Measurements from ENCODE around the gene HDAC4. TPM values are rescaled to one million over a fixed set of nuclear protein-coding genes. Genes with fewer than 3 reads are reported as not detected.

The HDAC4 gene
- total and polyA plus RNA-seq, 2 of the 8 experiments (the other 6 are each of a cell fraction or from before 2014, with no cell fraction given), result 15.4 to 31.5 TPM

DNA sequence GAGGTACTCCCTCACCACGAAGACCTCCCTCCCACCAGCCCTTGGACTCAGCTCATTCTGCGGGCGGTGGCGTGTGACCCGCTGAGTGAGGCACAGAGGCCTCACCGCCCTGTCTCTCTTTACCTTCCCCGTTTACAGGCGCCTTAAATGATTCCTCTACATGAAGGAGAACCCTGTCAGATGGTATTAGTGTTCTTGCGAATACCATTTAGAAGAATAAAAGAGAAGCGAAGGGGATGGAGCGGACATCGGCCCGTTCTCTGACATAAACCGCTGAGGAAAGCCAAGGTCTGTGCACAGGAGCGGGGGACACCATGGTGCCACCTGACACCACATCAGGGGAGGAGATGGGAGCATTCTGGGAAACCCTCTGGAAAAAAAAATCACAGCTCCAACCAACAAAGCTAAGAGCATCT lies 179.8 kb downstream of the HDAC4 start:
- Histone ChIP-seq H2BK120ac (replicated peaks; ENCODE audit: low read depth, low read length) (no peak overlapping the region), H2BK15ac (ENCODE audit: low read length) (no peak overlapping the region), H3K27me3 (replicated peaks in 1 of 4; ENCODE audit: control insufficient read depth in 3 of 4, extremely low read depth in 1 of 4, insufficient read depth in 3 of 4, low read length in 3 of 4) (no peaks in the 10 kb centered on the region), H2AFZ (ENCODE audit: low read length) (no peak overlapping the region), H3K79me1 (ENCODE audit: low read depth, low read length) (peaks cover 23% of the 10 kb centered on the region), H4K8ac (ENCODE audit: extremely low read depth, insufficient read depth, low read length) (no peak overlapping the region), H2BK5ac (ENCODE audit: low read depth, low read length) (no peak overlapping the region), H3K18ac (ENCODE audit: extremely low read depth, low read length) (no peak overlapping the region), H3K4me2 (ENCODE audit: insufficient read depth in 1 of 2, low read depth in 2 of 2, low read length in 2 of 2) (no peak overlapping the region), H3K36me3 (ENCODE audit: control insufficient read depth in 2 of 4, insufficient read depth in 4 of 4, low read length in 3 of 4) (no peaks in the 10 kb centered on the region), H4K5ac (ENCODE audit: insufficient read length, low read depth, low read length) (no peak overlapping the region), H3K23me2 (ENCODE audit: low read depth, low read length) (no peaks in the 10 kb centered on the region), H4K91ac (replicated peaks; ENCODE audit: insufficient read length, low read length) (no peak overlapping the region), H3K79me2 (ENCODE audit: control insufficient read depth in 1 of 2, insufficient read depth in 2 of 2, low read length in 2 of 2) (peaks cover 0 to 82% of the 10 kb centered on the region in 2 experiments; a peak in 2 of 4 replicates), H3K56ac (replicated peaks; ENCODE audit: insufficient read length, low read depth, low read length) (no peak overlapping the region), H2BK20ac (ENCODE audit: low read length) (no peak overlapping the region), H3K23ac (ENCODE audit: insufficient read length) (no peak overlapping the region), H2AK5ac (ENCODE audit: low read depth, low read length) (no peak overlapping the region), H3K4me3 (ENCODE audit: extremely low read depth in 1 of 4, insufficient read depth in 2 of 4, low read depth in 3 of 4, low read length in 4 of 4) (no peak overlapping the region), H3K4me1 (replicated peaks in 1 of 4; ENCODE audit: control insufficient read depth in 3 of 4, insufficient read depth in 4 of 4, low read length in 3 of 4) (peaks cover 0 to 15% (median 6%) of the 10 kb centered on the region in 4 experiments; a peak in 4 of 7 replicates), H3K27ac (ENCODE audit: low read depth, low read length) (no peak overlapping the region), H2BK12ac (ENCODE audit: low read depth, low read length) (no peak overlapping the region), H3K9me3 (ENCODE audit: insufficient read depth in 2 of 2, low read depth in 1 of 2, low read length in 1 of 2) (no peaks in the 10 kb centered on the region), H3K14ac (ENCODE audit: insufficient read length) (no peak overlapping the region), H3K4ac (replicated peaks; ENCODE audit: insufficient read length, low read depth, low read length) (no peak overlapping the region), H3K9ac (replicated peaks in 1 of 4; ENCODE audit: extremely low read depth in 1 of 4, low read depth in 3 of 4, low read length in 3 of 4) (no peak overlapping the region), H4K20me1 (replicated peaks in 1 of 2; ENCODE audit: control insufficient read depth in 1 of 2, insufficient read depth in 2 of 2, low read length in 2 of 2) (peaks cover 6 to 12% of the 10 kb centered on the region in 2 experiments)
- ChIA-PET CTCF (ENCODE audit: partially characterized antibody) (interaction anchor here (0.6 to 1.3 kb wide), 6 partner anchors 26 to 106 kb away, joined by 3 to 4 read pairs (median 3); no protein-coding TSS in a partner anchor), POLR2A (ENCODE audit: partially characterized antibody) (no interaction called here)
- WGBS, 2 experiments (ENCODE audit: extremely low coverage in 1 of 2, insufficient coverage in 1 of 2, insufficient read length in 1 of 2, insufficient replicate concordance in 2 of 2, low coverage in 1 of 2, low lambda C conversion rate in 2 of 2, missing lambda C conversion rate in 1 of 2), result 97% methylated on average over 15 of the region's 15 CpGs; no CpG with 5 or more reads in 1 of the 2 experiments
- FAIRE-seq (no peak), DNase-seq (ENCODE audit: low read depth in 1 of 2, low spot score in 2 of 2) (no peak)
- TF ChIP-seq BCL11A (IDR thresholded peaks at IDR 0.05; ENCODE audit: low read depth in 2 of 2, low read length in 2 of 2), result no peak
- TF ChIP-seq CREB1 (IDR thresholded peaks at IDR 0.05), result no peak
- TF ChIP-seq RNF2 (IDR thresholded peaks at IDR 0.05; ENCODE audit: borderline replicate concordance, low read depth, low read length, missing control alignments, poor library complexity, severe bottlenecking), result no peak
- no peak for TF ChIP-seq SIX5 (IDR thresholded peaks at IDR 0.05; ENCODE audit: low read depth, low read length)
- TF ChIP-seq EGR1 (IDR thresholded peaks at IDR 0.05; ENCODE audit: borderline replicate concordance, low read depth, low read length), result no peak
- no peak for TF ChIP-seq SAP30 (IDR thresholded peaks at IDR 0.05; ENCODE audit: insufficient read depth, insufficient replicate concordance, low read length)
- no peak for TF ChIP-seq CTCF (IDR thresholded peaks at IDR 0.05; ENCODE audit: control extremely low read depth in 1 of 3, insufficient read depth in 1 of 3, low read depth in 1 of 3, low read length in 3 of 3)
- no peak for TF ChIP-seq BRCA1 (IDR thresholded peaks at IDR 0.05; ENCODE audit: low read depth, low read length)
- no peak for TF ChIP-seq SP1 (IDR thresholded peaks at IDR 0.05; ENCODE audit: low read depth, low read length)
- TF ChIP-seq CHD1 (IDR thresholded peaks at IDR 0.05; ENCODE audit: low read depth, low read length), result no peak
- TF ChIP-seq JUN (IDR thresholded peaks at IDR 0.05; ENCODE audit: low read depth, low read length), result no peak

All from H1 (cell line).